HL-60/S4 (cell line): ENCODE measurements around the gene AOX1.
"Not testable (repeated sequence)": the region's sequence is repeated elsewhere in the genome, so short reads cannot be mapped to it uniquely, and the experiment has no call there.

ENCODE experiments used
- in situ Hi-C: fragments of 300-500 bp; cut with MboI; formaldehyde crosslinking; loops from 2 replicates; pipeline ENCODE4 v1.14.3; 2022; ENCODE audit warnings: low sequenced_read_pairs

Gene AOX1

DNA sequence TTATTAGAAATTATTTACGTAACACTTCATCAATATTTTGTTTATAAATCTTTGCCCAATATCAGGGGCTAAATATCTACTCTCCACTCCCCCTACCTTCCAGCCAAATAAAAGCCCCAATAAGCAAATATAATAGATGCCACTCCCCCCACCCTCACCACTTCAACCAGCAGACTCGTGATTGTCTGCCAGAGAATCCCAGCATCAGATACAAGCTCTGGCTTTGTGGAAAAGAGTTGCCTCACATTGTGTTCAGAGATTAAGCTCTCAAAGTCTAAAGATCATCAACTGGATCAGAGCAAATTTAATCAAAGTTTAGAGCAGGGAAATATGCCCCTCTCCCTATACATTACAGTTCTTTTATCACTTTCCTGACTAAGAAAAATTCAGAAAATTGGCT lies 39.5 kb downstream of the AOX1 start:
- in situ Hi-C loops = no loop called here

DNA sequence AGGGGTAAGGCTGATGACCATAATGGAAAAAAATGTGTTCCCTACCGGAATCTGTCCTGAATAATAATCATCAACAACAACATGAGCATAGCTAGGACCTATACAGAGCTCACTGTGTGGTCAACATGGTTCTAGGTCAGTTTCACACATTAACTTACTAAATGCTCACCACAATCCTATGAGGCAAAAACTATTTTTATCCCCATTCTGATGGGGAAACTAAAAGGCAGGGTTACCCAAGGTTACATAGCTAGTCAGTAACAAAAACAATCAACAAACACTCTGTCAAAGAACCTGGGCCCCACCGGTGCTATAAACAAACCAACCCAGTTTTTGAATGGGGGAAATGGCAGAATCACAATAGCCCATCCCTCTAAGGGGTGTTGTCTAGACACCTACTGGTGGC lies 40.1 kb downstream of the AOX1 start:
- in situ Hi-C loops = no loop called here

DNA sequence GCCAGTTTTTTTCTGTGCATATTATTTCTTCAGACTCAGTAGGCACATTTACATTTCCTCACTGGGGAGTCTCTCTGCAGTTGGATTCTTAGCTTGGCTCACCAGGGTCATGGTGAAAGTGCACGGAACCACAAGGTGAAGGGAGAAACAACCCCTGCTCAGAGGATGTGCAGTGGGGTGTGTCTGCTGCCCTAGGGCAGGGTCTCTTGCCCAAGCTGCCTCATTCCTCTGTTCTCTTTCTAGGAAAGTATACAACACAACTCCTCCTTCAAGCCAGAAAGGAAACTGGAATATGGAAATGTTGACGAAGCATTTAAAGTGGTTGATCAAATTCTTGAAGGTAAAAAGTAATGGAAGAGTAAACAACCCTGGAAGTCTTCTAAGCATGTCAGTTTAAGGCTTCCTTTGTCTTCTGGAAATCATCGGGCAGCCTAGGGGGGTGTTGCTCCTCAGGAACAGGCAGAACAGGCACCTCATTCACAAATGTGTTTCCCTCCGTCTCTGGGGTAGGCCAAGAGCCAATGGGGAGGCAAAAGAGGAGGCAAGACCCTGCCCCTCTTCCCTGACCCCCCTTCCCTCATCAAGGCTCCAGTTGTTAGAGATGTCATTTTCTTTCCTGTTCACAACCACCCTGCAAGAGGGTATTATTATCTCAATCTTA lies 41.4 kb downstream of the AOX1 start:
- in situ Hi-C loops = no loop called here

DNA sequence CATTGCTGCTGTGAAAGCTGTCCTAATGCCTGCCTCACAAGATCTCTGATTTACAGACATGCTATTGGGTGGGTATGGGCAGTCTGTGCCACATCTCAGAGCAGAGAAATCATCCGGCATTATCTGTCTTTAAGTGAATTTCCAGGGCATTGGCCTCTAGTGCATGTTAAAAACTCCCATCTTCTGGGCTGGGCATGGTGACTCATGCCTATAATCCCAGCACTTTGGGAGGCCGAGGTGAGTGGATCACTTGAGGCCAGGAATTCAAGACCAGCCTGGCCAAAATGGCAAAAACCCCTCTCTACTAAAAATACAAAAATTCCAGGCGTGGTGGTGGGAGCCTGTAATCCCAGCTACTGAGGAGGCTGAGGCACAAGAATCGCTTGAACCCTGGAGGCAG lies 42.6 kb downstream of the AOX1 start:
- in situ Hi-C loops = not testable (repeated sequence)

DNA sequence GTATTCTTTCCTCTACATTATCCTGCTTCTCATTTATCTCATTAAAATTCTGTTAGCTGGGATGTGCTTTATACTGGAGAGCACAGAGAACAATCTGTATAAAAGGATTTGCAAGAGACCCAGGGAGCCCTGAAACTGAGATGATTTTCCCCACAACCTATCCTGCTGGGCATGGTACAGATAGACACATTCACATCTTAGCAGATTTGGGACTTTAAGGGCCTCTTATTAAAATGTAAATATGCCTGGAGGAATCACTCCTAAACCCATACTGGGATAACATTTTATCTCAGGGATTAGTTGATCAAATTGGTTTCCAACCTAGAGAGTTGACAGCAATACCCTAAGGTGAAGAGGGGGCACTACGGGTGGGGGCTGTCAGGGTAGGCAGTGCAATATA lies 45.5 kb downstream of the AOX1 start:
- in situ Hi-C loops = no loop called here

DNA sequence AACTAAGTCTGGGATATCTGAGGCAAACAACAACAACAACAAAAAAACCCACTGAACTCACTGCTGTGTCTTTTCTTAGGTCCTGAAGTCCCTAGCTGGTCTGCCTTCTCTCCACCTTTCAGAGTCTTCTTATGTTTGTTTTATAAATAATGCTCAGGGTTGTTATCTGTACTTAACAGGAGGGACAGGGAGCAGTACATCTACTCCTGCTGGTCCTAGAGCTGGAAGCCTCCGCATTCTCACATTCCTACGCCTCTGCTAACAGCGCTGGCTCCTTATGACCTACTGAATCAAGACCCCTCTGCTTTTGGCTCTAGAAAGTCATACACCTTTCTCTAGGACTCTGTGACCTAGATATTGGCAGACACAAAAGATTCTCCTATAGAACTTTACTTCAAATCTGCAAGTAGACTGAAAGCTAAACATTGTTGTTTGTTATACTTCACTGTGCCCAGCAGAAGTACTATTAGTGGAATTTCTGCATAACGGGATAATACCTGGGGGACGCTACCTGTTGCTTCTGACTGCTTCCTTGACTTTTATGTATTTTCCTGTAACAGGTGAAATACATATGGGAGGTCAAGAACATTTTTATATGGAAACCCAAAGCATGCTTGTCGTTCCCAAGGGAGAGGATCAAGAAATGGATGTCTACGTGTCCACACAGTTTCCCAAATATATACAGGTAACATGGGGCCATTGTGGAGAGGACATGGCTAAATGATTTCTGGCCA lies 48.6 kb downstream of the AOX1 start:
- in situ Hi-C loops = no loop called here

DNA sequence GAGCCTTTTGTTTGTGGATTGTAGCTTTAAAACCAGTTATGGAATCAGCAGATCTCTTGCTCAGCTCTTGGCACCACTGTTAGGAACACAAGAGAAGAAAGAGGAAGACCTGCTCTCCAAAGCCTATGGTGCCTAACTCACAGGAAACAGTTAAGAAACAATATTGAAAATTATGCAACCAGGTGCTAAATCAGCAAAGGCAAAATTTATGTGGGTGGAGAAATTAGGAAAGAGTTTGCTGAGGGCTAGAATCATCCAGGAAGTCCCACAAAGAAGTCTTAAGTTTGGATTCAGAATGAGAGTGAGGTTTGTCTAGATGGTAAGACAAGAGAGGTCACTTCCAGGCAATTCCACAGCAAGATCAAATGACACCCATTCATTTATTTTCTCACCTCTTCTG lies 49.4 kb downstream of the AOX1 start:
- in situ Hi-C loops = no loop called here

DNA sequence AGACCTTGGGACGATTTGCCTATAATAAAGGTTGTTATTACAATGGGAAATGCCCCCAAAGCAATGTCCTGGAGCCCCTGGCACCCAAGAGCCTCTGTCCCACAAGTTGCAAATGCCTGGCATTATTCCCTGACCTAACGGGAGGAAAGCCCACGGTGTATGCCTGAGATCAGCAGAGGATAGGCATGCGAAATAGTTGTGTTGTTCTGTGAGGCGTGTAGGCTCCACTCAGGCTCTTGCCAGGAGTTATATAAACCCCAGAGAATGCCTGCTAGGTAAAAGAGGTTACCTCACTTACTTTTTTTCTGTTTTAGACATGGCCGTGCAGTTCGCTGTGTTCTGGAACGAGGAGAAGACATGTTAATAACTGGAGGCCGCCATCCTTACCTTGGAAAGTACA lies 52.1 kb downstream of the AOX1 start:
- in situ Hi-C loops = no loop called here

DNA sequence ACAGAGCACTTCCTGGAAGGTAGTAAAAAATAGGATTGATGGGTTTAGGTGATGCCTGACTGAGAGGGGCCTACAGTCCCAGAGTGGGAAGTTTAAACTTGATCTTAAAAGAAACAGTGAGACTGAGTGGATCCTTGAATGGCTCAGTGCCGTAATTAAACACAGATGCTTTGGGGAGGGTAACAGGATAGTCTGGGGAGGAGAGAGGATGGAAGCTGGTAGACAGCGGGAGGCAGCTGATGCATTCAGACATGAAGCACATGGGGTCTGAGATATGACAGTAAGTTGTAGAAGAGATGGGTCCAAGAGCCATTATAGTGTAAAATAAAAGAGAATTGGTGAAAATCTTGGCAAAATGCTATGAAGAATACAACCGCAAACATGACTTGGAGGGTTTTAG lies 54.4 kb downstream of the AOX1 start:
- in situ Hi-C loops = no loop called here

DNA sequence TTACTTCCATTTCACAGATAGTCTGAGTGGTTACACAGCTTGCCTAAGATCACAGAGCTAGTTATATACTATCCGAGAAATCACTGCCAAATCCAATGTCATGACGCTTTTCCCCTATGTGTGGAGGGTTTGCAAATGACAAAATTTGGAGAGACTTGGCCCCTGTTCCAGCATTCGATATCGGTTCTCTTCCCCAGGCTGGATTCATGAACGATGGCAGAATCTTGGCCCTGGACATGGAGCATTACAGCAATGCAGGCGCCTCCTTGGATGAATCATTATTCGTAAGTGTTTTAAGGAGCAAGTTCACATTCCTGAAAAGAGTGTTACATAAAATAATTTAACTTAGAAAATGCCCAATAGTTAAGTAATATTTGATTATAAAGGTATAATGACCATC lies 55.1 kb downstream of the AOX1 start:
- in situ Hi-C loops = no loop called here

DNA sequence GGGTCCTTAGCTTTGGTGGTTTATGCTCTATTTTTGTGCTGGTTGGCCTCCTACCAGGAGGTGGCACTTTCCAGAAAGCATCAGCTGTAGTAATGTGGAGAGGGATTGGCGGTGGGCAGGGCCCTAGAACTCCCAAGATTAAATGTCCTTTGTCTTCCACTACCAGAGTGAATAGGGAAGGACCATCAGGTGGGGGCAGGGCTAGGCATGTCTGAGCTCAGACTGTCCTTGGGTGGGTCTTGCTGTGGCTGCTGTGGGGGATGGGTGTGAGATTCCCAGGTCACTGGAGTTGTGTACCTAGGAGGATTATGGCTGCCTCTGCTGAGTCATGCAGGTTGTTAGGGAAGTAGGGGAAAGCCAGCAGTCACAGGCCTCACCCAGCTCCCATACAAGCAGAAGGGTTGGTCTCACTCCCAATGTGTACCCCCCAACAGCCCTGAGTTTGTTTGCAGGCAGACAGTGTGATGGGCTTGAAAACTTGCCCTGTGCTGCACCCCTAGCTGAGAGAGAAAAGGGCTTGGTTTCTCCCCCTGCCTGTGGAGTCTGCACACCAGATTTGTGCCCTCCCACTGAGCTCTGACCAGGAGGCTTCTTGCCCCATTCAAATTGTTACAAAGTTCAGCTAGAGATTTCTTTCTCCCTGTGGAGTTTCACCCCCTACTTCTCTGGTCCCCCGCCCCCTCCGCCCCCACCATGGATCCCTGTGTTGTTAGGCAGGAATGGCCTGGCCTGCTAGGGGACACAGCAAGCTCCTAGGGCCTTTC lies 62.9 kb downstream of the AOX1 start:
- in situ Hi-C loops = not testable (repeated sequence)

DNA sequence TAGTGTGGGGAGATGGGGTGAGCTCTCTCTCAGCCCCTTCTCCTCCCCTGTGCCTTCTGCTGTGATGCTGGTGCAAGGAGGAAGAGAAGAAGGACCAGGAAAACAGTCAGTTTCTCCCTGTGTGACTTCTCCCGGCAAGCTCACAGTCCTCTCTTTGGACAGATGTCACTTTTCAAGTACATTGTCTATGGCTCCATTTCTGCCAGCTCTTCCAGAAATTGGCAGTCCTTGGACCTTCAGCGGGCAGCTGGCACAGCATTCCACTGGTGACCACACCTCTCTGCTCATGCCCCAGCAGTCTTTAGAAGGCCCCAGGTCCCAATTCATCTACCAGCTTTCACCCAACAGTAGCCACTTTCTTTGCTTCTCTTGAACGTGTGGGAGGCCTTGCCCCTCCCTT lies 63.9 kb downstream of the AOX1 start:
- in situ Hi-C loops = no loop called here

DNA sequence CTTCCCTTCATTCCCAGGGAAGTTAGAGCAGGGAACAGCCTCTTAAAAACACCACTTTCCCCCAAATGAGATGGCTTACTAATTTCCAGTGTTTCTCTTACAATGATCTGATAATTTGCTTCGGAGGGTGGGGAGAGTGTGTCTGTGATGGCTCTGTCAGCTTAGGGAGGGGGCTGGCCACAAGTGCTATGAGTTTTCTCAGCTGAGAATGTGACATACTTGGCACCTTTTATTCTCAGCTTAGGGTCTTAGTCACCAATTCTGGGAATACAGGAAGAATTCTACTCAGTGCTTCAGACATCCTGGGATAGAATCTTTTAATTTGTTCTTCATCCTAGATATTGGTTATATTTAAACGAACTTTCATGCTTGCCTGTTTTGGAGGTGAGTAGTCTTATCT lies 64.4 kb downstream of the AOX1 start:
- in situ Hi-C loops = no loop called here

DNA sequence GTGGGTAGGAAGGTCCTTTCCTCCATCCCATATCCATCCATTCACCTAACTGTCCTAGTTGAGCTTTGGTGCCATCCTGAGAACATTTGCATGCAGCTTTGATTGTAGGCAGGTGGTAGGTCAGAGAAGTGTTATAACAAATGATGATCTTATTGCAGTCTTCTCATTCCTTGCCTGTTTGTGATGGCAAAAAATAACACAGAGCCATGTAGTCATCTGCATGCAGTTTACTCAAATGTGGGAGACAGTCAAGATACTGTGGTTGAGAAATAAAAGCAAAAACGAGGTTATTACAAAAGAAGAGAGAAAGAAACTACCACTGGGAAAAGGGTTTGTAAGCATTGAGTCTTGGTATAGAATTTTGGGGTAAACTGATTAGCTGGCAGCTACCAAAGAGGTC lies 66.3 kb downstream of the AOX1 start:
- in situ Hi-C loops = no loop called here

DNA sequence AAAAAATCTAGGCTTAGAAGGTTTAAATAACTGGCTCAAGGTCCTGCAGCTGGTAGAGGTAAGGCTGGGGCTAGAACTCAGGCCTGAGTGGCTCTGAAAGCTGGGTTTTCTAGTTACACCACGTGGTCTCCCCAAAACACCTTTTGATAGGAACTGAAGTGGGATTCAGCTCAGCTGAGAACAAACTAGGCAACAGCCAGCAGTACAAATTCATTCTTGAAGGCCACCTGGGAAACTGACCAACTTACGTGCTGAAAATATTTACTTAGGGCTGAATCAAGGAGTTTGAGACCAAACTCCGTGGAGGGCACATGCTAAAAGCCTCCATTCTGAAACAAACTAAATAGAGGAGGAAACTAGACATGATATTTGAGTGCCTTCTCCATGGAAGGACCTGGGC lies 67.2 kb downstream of the AOX1 start:
- in situ Hi-C loops = no loop called here

DNA sequence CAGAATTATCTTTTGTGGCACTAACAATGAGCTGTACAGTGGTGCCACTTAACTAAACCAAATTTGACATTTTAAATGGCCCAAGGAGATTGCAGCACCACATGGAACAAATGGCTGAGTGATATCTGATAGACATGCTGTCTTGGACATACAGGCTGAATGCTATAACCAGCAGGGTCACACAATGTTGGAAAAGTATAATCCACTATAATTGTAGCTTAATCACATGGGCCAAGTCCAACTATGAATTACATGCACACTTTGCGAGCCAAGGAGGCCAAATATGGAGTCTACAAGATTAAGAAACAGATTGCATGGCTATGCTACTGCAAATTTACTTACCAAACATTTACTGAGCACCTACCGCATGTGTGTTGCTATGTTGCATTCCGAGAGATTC lies 69.0 kb downstream of the AOX1 start:
- in situ Hi-C loops = no loop called here

DNA sequence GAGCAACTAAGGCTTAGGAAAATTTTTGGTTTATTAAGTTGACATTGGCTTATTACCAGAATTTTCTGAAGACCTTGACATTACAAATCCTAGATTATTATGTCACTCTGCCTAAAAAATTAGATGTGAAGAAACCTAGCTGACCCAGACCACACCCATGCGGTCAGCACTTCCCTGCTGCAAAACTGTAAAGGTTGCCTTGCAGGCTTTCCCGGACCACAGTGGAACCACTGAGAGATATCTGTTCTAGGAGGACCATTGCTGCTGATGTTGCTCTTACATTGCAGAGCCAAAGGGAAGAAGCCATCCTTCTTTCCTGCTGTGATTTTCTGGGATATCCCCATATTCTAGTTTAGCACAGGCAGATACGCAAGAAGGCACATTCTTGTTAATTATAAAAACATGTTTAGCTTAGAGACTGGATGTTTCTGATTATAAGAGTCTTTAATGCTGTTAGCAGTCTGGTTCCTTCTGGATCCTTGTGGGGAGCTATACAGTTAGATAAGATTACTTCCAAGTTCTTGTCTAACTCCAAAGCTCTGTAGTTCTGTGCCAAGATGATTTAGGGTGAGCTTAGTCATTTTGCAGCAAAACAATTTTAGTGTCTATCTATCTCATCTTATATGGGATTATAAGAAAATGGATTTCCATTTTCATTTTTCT lies 70.2 kb downstream of the AOX1 start:
- in situ Hi-C loops = no loop called here

DNA sequence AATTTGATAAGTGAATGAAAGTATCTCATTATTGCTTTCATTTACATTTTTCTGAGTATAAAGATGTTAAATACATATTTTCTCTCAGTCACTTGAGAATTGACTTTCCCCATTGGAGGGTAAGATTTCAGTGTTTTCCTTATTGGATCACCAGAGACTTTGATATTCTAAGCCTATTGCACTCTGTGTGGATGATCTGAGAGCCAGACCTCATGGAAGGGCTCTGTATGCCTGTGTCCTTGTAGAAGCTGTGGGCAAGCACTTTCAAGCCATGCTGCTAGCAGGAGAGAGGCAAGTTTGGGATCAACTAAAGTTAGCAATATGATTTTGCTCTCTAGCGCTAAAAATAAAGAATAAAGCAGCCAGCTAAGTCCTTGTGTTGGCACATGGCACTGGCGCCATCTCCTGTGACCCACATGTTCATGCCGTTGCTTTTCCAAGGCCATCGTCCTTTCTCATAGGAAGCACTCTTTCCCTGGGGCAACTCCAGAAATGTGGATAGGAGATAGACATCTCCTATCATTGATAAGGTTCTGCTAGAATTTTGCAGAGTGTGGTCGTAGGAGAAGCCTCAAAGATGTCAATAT lies 72.6 kb downstream of the AOX1 start:
- in situ Hi-C loops = no loop called here

DNA sequence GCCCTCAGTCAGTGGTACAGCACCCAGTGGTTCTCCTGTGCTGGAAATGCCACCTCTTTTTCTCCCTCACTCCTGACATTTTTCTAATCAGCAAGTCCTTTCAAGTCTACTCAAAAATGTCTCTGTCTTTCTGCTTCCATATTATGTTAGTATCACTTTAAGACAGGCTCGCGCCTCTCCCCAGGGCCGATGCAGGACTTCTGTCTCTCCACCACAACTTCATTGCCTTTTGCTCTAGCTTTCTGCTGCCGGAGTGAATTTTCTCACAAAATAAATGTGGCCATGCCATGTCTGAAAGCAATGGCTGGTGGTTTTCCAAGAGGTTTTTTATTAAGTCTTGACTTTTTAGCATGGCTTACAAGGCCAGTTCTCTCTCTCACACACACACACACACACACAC lies 73.6 kb downstream of the AOX1 start:
- in situ Hi-C loops = no loop called here

DNA sequence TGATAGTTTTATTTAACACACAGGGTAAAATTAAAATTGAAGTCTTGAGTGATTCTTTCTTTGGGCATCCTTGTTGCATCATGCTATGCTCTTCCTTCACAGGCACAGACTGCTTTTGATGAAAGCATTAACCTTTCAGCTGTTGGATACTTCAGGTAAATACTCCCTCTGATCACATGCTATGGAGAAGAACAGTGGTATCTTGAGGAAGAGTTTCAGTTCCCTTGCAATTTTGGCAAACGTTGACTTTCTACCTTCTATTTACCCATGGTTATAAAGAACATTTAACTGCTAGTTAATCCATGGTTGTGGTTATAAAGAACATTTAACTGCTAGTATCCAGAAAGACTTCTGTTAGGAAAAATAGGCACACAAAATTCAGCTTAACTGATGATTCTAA lies 75.7 kb downstream of the AOX1 start:
- in situ Hi-C loops = no loop called here

DNA sequence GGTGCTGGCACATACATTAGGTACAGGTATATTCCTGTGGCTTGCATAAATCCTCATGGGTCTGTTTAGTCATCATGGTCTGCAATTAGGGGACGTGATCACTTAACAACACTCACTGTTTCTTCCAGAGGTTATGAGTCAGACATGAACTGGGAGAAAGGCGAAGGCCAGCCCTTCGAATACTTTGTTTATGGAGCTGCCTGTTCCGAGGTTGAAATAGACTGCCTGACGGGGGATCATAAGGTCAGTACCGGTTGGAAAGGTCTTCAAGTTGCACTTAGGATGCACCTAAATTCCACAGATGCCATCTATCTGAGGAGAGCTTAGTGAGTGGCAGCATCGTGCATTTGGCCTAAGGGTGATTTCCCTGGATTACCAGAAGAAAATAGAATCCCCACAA lies 76.9 kb downstream of the AOX1 start:
- in situ Hi-C loops = no loop called here
